Nephron progenitor cell (in vitro differentiated cells): Measurements from ENCODE around the gene QRSL1.

Experiments used
- DNase-seq: peaks from one replicate; pipeline ENCODE4 v3.0.0; 2021
- H3K27ac Mint-ChIP-seq: 2 replicates; pipeline ENCODE4 v1.8.0; 2021; ENCODE audit warnings: mild to moderate bottlenecking, moderate library complexity, mixed read lengths
- H3K27me3 Mint-ChIP-seq: 2 replicates; pipeline ENCODE4 v1.8.0; 2021; ENCODE audit warnings: mild to moderate bottlenecking, low read depth, mixed read lengths; ENCODE audit not compliant: poor library complexity
- H3K36me3 Mint-ChIP-seq: 2 replicates; pipeline ENCODE4 v1.8.0; 2021; ENCODE audit warnings: low read depth, mixed read lengths
- H3K4me1 Mint-ChIP-seq: 2 replicates; pipeline ENCODE4 v1.8.0; 2021; ENCODE audit warnings: mixed read lengths
- H3K4me3 Mint-ChIP-seq: 2 replicates; pipeline ENCODE4 v1.8.0; 2021; ENCODE audit warnings: mild to moderate bottlenecking, moderate library complexity, mixed read lengths
- H3K9me3 Mint-ChIP-seq: 2 replicates; pipeline ENCODE4 v1.8.0; 2021; ENCODE audit warnings: mild to moderate bottlenecking, moderate library complexity, mixed read lengths
- TF ChIP-seq, protein P1 (sequence below): fragments of 200-600 bp; sonication (generic); IDR thresholded peaks from 2 replicates; pipeline ENCODE4 v1.5.0; 2021; ENCODE audit warnings: antibody characterized with exemption

The QRSL1 gene

DNA sequence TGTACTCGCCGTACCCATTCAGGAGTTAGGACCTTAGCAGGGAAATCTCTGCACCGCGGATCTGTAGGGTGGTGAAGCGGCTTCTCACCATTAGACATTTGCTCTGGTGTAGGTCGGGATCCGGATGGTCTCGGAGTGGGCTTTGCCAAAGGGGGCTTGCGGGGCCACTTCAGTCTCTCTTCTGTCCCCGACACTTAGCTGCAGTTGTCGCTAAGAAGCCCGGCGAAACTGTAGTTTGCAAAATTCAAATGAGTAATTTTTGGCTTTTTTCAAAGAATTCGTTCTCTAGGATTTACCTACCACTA lies 433 bp downstream of the QRSL1 start:
- TF ChIP-seq, protein P1, sequence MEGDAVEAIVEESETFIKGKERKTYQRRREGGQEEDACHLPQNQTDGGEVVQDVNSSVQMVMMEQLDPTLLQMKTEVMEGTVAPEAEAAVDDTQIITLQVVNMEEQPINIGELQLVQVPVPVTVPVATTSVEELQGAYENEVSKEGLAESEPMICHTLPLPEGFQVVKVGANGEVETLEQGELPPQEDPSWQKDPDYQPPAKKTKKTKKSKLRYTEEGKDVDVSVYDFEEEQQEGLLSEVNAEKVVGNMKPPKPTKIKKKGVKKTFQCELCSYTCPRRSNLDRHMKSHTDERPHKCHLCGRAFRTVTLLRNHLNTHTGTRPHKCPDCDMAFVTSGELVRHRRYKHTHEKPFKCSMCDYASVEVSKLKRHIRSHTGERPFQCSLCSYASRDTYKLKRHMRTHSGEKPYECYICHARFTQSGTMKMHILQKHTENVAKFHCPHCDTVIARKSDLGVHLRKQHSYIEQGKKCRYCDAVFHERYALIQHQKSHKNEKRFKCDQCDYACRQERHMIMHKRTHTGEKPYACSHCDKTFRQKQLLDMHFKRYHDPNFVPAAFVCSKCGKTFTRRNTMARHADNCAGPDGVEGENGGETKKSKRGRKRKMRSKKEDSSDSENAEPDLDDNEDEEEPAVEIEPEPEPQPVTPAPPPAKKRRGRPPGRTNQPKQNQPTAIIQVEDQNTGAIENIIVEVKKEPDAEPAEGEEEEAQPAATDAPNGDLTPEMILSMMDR, result no peak
- Mint-ChIP-seq H3K9me3 (peaks cover 4% of the 10 kb centered on the region), H3K4me1 (peaks cover 48% of the 10 kb centered on the region), H3K4me3 (peak overlapping the region; percentile 94), H3K36me3 (peaks cover 21% of the 10 kb centered on the region), H3K27ac (peak overlapping the region; percentile 99), H3K27me3 (no peaks in the 10 kb centered on the region)
- no peak for DNase-seq

GRCh38 chr6:106630366-106630765 lies 988 bp downstream of the QRSL1 start:
- no peak for DNase-seq
- peak overlapping the region; percentile 94 for H3K4me3 Mint-ChIP-seq

DNA sequence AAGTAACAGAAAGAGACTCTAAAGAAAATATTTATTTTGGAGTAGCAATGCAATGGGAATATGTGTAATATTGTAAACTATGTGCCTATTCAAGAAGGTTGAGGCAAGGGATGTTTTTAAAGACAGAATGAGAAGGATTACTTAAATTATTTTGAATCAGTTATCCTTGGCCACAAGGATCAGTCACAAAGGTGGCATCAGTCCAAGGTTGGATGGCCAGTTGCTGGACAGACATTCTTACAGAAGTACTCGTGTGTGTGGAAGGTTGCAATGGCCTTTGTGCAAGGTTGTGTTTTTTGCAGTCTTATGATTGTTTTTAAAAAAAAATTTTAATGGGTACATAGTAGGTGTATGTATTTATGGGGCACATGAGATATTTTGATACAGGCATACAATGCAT lies 2.0 kb downstream of the QRSL1 start:
- Mint-ChIP-seq H3K36me3 (peaks cover 22% of the 10 kb centered on the region), H3K4me3 (no peak overlapping the region), H3K9me3 (no peaks in the 10 kb centered on the region), H3K27ac (no peak overlapping the region), H3K4me1 (peaks cover 32% of the 10 kb centered on the region), H3K27me3 (no peaks in the 10 kb centered on the region)
- TF ChIP-seq, protein P1, result no peak
- DNase-seq, result no peak

More at GRCh38 chr6:106630366-106630765, 988 bp downstream of the QRSL1 start:
- Mint-ChIP-seq H3K27ac (peak overlapping the region; percentile 99), H3K4me1 (peaks cover 42% of the 10 kb centered on the region), H3K36me3 (peaks cover 22% of the 10 kb centered on the region), H3K9me3 (no peaks in the 10 kb centered on the region), H3K27me3 (no peaks in the 10 kb centered on the region)
- TF ChIP-seq, protein P1, result no peak

DNA sequence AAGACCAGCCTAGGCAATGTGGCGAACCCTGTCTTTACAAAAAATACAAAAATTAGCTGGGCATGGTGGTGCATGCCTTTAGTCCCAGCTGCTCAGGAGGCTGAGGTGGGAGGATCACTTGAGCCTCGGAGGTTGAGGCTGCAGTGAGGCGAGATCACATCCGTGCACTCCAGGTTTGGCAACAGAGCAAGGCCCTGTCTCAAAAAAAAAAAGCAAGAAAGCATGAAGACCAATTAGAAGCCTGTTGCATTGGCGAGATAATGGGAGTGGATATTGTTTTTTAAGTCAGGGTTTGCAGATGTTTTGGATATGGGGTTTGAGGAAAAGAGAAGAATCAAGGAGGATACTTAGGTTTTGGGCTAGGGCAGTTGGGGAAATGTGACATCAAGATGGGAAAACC lies 5.2 kb downstream of the QRSL1 start:
- H3K9me3 Mint-ChIP-seq, result no peaks in the 10 kb centered on the region
- TF ChIP-seq, protein P1, result no peak
- no peak overlapping the region for H3K4me3 Mint-ChIP-seq
- no peaks in the 10 kb centered on the region for H3K27me3 Mint-ChIP-seq
- no peak for DNase-seq
- H3K27ac Mint-ChIP-seq, result no peak overlapping the region
- peaks cover 18% of the 10 kb centered on the region for H3K4me1 Mint-ChIP-seq
- peaks cover 44% of the 10 kb centered on the region for H3K36me3 Mint-ChIP-seq

DNA sequence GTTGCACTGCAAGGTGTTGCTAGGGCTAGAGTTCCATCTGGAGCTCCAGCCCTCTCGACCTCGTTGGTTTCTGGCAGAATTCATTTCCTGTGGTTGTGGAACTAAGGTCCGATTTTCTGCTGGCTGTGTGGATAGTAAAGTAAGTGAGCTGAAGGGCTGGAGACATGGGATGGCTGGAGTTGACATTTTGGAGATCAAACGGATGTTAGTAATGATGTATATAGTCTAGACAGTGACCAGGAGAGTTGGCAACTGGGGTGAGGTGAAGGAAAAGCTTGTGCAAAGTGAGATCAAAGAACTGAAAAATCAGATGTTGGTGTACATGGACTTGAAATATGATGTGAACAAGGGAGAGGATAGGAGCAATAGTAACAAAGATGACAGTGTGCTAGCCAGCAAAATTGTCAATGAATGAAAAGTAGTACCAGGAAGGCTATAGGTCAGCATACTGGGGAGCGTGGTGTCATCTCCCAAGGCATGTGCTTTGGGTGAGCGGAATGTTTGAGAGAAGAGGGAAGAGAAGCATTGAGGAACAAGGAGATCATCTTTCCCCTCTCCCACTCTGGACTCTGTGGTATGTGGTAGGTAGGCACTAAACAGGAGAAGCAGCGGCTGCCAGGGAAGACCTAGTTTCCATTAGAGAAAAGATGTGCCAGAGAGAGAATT lies 7.8 kb downstream of the QRSL1 start:
- Mint-ChIP-seq H3K36me3 (peaks cover 60% of the 10 kb centered on the region), H3K27ac (peak overlapping the region; percentile 14), H3K9me3 (no peaks in the 10 kb centered on the region), H3K4me1 (peaks cover 8% of the 10 kb centered on the region), H3K27me3 (no peaks in the 10 kb centered on the region), H3K4me3 (no peak overlapping the region)
- no peak for DNase-seq
- TF ChIP-seq, protein P1, result no peak

DNA sequence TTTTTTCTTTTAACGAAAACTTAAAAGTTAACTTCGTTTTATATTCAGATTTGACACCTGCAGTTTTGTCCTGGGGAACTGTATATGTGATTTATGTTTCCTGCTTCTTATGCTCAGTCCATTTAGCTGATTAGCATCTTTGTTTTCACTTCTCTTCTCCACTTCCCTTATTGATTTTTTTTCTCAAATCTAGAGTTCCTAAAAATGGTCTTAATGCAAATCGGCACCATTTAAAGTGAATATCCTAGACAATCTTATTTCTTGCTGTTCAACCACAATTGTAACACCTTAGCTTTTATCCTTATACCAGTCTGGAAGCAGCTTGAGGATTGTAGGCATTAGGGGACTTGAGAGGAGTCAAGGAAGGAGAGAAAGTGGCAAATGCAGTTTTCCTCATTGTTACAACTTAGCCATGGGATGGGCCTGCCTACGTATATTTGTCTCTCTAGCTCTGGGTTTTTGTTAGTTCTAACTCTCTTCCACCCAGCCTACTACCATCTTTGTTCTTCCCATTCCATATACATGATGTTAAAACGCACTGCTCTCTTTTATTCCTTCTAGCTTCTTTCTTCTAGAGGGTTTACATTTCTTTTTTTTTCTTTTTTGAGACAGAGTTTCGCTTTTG lies 8.5 kb downstream of the QRSL1 start:
- H3K27me3 Mint-ChIP-seq, result no peaks in the 10 kb centered on the region
- H3K27ac Mint-ChIP-seq, result no peak overlapping the region
- H3K4me3 Mint-ChIP-seq, result no peak overlapping the region
- no peaks in the 10 kb centered on the region for H3K9me3 Mint-ChIP-seq
- TF ChIP-seq, protein P1, result no peak
- peaks cover 8% of the 10 kb centered on the region for H3K4me1 Mint-ChIP-seq
- DNase-seq, result no peak
- H3K36me3 Mint-ChIP-seq, result peaks cover 62% of the 10 kb centered on the region
